Vagina (tissue), 2 donors: Measurements from ENCODE around the gene ZNF561.
A peak's percentile ranks its signal among the peaks of the same experiment; 100 is the strongest.

ENCODE experiments used
- POLR2AphosphoS5 ChIP-seq, 2 donors: sonication (generic); formaldehyde crosslinking; IDR thresholded peaks; one replicate each; pipeline ENCODE4 v1.9.0; 2017; ENCODE audit warnings: antibody characterized with exemption in 2 of 2, mild to moderate bottlenecking in 2 of 2, low read depth in 1 of 2; ENCODE audit not compliant: insufficient read depth in 1 of 2
- TF ChIP-seq, protein P1 (sequence below), 3 experiments: fragments of 450-650 bp in 2 of 3; fragments of 200-600 bp in 1 of 3; sonication (generic) in 1 of 3; IDR thresholded peaks; one replicate each; pipeline ENCODE4 v1.5.1; 2017 to 2019; ENCODE audit warnings: antibody characterized with exemption in 3 of 3, mild to moderate bottlenecking in 2 of 3, moderate library complexity in 2 of 3

DNA sequence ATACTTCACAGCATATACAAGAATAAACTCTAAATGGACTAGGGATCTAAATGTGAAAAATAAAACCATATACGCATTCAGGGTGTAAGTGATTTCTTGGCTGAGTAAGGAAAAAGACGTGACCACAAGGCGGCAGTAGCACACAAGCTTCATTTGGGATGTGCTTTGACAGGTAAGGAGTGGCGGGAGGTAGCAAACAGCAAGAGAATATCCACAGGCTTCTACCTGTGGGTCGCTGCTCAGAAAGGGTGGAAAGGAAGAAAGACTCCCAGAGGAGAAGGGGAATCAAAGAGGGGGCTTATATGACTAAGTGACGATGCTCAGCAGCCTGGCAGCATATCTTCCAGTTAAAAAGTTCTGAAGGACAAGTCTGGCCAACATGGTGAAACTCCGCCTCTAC, 34.3 kb downstream of the ZNF561 start:
- TF ChIP-seq, protein P1, sequence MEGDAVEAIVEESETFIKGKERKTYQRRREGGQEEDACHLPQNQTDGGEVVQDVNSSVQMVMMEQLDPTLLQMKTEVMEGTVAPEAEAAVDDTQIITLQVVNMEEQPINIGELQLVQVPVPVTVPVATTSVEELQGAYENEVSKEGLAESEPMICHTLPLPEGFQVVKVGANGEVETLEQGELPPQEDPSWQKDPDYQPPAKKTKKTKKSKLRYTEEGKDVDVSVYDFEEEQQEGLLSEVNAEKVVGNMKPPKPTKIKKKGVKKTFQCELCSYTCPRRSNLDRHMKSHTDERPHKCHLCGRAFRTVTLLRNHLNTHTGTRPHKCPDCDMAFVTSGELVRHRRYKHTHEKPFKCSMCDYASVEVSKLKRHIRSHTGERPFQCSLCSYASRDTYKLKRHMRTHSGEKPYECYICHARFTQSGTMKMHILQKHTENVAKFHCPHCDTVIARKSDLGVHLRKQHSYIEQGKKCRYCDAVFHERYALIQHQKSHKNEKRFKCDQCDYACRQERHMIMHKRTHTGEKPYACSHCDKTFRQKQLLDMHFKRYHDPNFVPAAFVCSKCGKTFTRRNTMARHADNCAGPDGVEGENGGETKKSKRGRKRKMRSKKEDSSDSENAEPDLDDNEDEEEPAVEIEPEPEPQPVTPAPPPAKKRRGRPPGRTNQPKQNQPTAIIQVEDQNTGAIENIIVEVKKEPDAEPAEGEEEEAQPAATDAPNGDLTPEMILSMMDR (IDR thresholded peaks at IDR 0.05) = peak in 2 of 3 experiments; percentile 29 to 39
- peak in 1 of 2 donors; percentile 56 for TF ChIP-seq POLR2AphosphoS5 (IDR thresholded peaks at IDR 0.05; ENCODE audit: insufficient read depth in 1 of 2, low read depth in 1 of 2)
